T-helper 17 cell (primary cell): ENCODE results near the gene SLC24A3. TPM values are rescaled to one million over a fixed set of nuclear protein-coding genes. Genes with fewer than 3 reads are reported as not detected.

Source experiments
- ATAC-seq: fragments of 150-1000 bp; cut with Tn5 transposase; 2 replicates; pipeline ENCODE4 v1.10.0; 2021; ENCODE audit warnings: mild to moderate bottlenecking, moderate library complexity
- DNase-seq, 3 donors: peaks; one replicate each; pipeline versions ENCODE4 v3.0.0 to v3.0.0-alpha.2; 2020 to 2021
- H3K9me3 ChIP-seq: one replicate; pipeline ENCODE4 v1.7.0; 2013; ENCODE audit warnings: low read length, mild to moderate bottlenecking; ENCODE audit not compliant: control insufficient read depth, poor library complexity, severe bottlenecking
- H3K27ac Mint-ChIP-seq: one replicate; pipeline ENCODE4 v1.8.0; 2022; ENCODE audit warnings: mild to moderate bottlenecking, moderate library complexity, mixed read lengths
- H3K27me3 Mint-ChIP-seq: one replicate; pipeline ENCODE4 v1.8.0; 2022; ENCODE audit warnings: mixed read lengths
- H3K36me3 Mint-ChIP-seq: one replicate; pipeline ENCODE4 v1.8.0; 2022; ENCODE audit warnings: low read depth, mixed read lengths
- H3K4me1 Mint-ChIP-seq: one replicate; pipeline ENCODE4 v1.8.0; 2022; ENCODE audit warnings: mild to moderate bottlenecking, mixed read lengths
- H3K4me3 Mint-ChIP-seq: one replicate; pipeline ENCODE4 v1.8.0; 2022; ENCODE audit warnings: mild to moderate bottlenecking, moderate library complexity, mixed read lengths
- total RNA-seq, 4 donors: library from RNA in 2 of 4; stranded (reverse) in 2 of 4; gene quantifications; one replicate each; pipeline ENCODE4 v1.2.3 and lab custom pipeline; 2022 to 2026

Gene SLC24A3
- total RNA-seq, 2 donors from 2014 or later: 0.37 to 6.1 TPM

- ATAC-seq (no peak), DNase-seq (no peak)
- H3K9me3 ChIP-seq: no peaks in the 10 kb centered on the region
- no peak overlapping the region for H3K27ac Mint-ChIP-seq
- H3K36me3 Mint-ChIP-seq: peaks cover 4% of the 10 kb centered on the region
- no peak overlapping the region for H3K4me3 Mint-ChIP-seq
- peaks cover 51% of the 10 kb centered on the region for H3K27me3 Mint-ChIP-seq
- no peaks in the 10 kb centered on the region for H3K4me1 Mint-ChIP-seq
Observed at GRCh38 chr20:19213946-19214490, 1.6 kb downstream of the SLC24A3 start.

GRCh38 chr20:19218411-19218810, 6.0 kb downstream of the SLC24A3 start:
- Mint-ChIP-seq H3K36me3 (peaks cover 2% of the 10 kb centered on the region), H3K27me3 (peaks cover 29% of the 10 kb centered on the region), H3K27ac (no peak overlapping the region), H3K4me1 (no peaks in the 10 kb centered on the region), H3K4me3 (no peak overlapping the region)
- H3K9me3 ChIP-seq: no peaks in the 10 kb centered on the region
- no peak for ATAC-seq
- no peak for DNase-seq

DNA sequence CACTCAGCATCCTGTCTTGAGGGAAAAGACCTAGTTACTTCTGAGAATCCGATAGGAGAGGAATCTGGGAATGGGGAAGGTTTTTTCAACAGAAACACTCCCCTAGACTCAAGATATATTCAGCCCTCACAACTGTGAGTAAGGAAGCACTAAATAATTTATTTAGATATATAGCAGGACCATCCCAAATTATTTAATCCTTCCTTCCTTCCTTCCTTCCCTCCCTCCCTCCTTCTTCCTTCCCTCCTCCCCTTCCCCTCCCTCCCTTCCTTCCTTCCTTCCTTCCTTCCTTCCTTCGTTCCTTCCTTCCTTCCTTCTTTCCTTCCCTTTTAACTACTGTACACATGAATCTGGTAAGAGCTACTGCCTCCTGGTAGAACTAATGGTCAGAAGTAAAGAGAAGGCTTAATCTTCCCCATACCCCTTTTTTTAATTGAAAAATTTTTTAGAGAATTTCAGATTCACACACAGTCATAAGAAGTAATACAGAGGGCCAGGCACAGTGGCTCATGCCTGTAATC, 10.1 kb downstream of the SLC24A3 start:
- Mint-ChIP-seq H3K36me3 (no peaks in the 10 kb centered on the region), H3K27ac (no peak overlapping the region), H3K27me3 (no peaks in the 10 kb centered on the region), H3K4me1 (no peaks in the 10 kb centered on the region), H3K4me3 (no peak overlapping the region)
- ATAC-seq: no peak
- H3K9me3 ChIP-seq: no peaks in the 10 kb centered on the region
- DNase-seq: no peak

GRCh38 chr20:19223640-19224039, 11.2 kb downstream of the SLC24A3 start:
- Mint-ChIP-seq H3K4me3 (no peak overlapping the region), H3K36me3 (no peaks in the 10 kb centered on the region), H3K27ac (no peak overlapping the region), H3K4me1 (no peaks in the 10 kb centered on the region), H3K27me3 (no peaks in the 10 kb centered on the region)
- DNase-seq (no peak), ATAC-seq (no peak)
- no peaks in the 10 kb centered on the region for H3K9me3 ChIP-seq

DNA sequence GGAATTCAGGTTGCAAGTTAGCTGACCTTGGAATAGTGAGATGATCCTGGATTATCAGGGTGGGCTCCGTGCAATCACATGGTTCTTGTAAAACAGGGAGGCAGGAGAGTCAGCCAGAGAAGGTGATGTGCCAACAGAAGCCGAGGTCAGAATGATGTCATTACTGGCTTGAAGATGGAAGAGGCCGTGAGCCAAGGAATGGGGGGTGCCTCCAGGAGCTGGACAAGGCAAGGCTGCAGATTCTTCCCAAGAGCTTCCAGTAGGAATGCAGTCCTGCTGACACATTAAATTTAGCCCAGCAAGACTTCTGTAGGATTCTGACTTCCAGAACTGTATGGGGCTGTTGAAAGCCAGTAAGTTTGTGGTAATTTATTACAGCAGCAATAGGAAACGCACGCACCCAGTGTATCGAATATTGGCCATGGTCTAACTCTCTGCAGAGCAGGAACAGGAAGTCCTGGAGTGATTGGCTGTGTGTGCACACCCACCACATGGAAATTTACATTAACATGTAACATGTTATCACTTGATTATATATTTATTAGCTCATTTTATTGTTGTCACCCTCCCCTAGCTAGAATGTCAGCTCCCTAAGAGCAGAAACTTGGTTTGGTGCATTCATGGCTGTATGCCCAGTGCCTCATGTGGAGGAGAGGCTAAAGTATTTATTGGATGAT, 19.1 kb downstream of the SLC24A3 start:
- peaks cover 9% of the 10 kb centered on the region for H3K27me3 Mint-ChIP-seq
- H3K4me1 Mint-ChIP-seq: no peaks in the 10 kb centered on the region
- H3K9me3 ChIP-seq: no peaks in the 10 kb centered on the region
- ATAC-seq (no peak), DNase-seq (no peak)
- peaks cover 2% of the 10 kb centered on the region for H3K36me3 Mint-ChIP-seq
- no peak overlapping the region for H3K27ac Mint-ChIP-seq
- no peak overlapping the region for H3K4me3 Mint-ChIP-seq

DNA sequence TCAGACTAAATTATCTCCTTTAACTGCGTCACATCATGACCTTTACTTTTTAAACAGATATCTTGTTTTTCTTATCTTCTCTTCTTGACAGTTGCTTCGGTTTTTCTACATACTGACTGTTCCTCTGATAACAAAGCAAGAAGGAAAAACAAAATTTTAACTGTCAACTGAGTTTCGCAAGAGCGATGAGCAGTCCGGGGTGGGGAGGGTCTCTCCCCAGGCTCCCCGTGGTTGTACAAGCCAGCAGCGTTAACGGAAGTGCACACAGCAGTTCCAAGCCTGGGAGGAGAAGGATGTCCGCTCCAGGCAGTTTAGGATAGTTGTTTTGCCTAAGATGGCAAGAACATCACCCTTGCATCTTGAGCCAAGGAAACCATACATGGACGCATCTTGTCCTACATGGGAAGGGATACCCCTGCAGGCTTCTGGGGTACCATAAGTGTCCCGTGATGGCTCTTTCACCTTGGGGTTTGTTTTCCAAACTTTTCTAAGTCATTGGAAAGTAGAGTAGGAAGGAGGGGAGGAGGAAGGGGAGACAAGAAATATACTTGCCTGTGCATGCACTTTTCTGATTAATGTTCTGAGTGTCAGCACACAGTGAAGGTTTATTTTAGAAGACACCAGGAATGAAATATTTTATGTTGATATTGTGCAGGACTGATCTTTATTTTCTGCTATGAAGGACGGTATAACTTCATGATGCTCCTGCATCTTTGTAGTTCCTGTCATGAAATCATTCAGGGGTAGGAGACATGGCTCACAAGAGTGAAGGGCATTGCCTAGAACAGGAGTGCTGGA, 20.8 kb downstream of the SLC24A3 start:
- no peaks in the 10 kb centered on the region for H3K9me3 ChIP-seq
- peaks cover 10% of the 10 kb centered on the region for H3K27me3 Mint-ChIP-seq
- no peak overlapping the region for H3K27ac Mint-ChIP-seq
- ATAC-seq (no peak), DNase-seq (no peak)
- H3K36me3 Mint-ChIP-seq: peaks cover 2% of the 10 kb centered on the region
- H3K4me1 Mint-ChIP-seq: no peaks in the 10 kb centered on the region
- H3K4me3 Mint-ChIP-seq: no peak overlapping the region

DNA sequence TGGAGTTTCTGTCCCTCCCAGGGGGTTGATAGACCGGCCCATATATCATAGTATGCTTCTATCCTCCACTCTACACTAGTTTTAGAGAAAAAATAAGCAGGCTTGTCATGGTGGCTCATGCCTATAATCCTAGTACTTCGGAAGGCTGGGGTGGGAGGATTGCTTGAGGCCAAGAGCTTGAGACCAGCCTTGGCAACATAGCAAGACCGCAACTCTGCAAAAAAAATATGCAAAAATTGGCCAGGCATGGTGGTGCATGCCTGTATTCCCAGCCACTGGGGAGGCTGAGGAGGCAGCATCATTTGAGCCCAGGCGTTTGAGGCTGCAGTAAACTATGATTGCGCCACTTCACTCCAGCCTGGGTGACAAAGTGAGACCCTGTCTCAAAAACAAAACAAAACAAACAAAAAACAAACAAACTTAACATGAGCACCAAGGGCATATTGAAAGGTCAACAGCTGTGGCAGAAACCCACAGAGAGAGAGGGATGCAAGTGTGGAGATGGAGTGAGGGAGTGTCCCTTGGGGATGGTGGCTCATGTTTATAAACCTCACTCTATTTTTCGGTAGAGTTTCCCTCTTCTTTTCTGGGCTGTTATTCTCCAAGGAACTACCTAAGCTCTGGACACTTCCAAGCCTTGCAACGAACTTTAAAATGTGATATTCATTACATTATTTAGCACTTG, 24.1 kb downstream of the SLC24A3 start:
- no peaks in the 10 kb centered on the region for H3K4me1 Mint-ChIP-seq
- no peak overlapping the region for H3K27ac Mint-ChIP-seq
- no peaks in the 10 kb centered on the region for H3K9me3 ChIP-seq
- H3K4me3 Mint-ChIP-seq: no peak overlapping the region
- DNase-seq: no peak
- H3K27me3 Mint-ChIP-seq: peaks cover 14% of the 10 kb centered on the region
- H3K36me3 Mint-ChIP-seq: no peaks in the 10 kb centered on the region
- no peak for ATAC-seq

GRCh38 chr20:19241440-19241839, 29.0 kb downstream of the SLC24A3 start:
- ATAC-seq: no peak
- H3K27me3 Mint-ChIP-seq: peaks cover 11% of the 10 kb centered on the region
- no peak overlapping the region for H3K27ac Mint-ChIP-seq
- H3K4me3 Mint-ChIP-seq: no peak overlapping the region
- H3K4me1 Mint-ChIP-seq: no peaks in the 10 kb centered on the region
- DNase-seq: no peak
- no peaks in the 10 kb centered on the region for H3K9me3 ChIP-seq
- H3K36me3 Mint-ChIP-seq: no peaks in the 10 kb centered on the region

DNA sequence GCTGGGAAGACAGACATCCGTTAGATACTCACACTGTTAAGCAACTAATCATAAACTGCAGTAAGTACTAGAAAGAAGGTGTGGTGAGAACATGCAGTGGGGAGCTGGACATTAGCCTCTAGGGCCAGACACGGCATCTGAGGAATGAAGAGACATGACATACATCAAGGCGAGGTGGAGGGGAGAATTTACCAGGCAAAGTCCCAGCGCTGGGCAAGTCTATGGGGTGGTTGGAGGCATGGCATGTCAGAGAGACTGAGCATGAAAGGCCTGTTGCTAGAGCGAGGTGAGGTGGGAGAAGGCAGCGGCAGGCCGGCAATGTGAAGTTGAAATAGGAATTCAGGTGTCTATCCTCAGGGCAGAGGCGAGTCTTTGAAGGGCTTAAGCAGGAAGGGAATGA, 31.8 kb downstream of the SLC24A3 start:
- Mint-ChIP-seq H3K4me3 (no peak overlapping the region), H3K27me3 (peaks cover 9% of the 10 kb centered on the region), H3K36me3 (no peaks in the 10 kb centered on the region), H3K27ac (no peak overlapping the region), H3K4me1 (no peaks in the 10 kb centered on the region)
- H3K9me3 ChIP-seq: no peaks in the 10 kb centered on the region
- no peak for ATAC-seq
- no peak for DNase-seq

- no peaks in the 10 kb centered on the region for H3K36me3 Mint-ChIP-seq
- no peak for DNase-seq
- no peak for ATAC-seq
- no peaks in the 10 kb centered on the region for H3K9me3 ChIP-seq
- H3K4me3 Mint-ChIP-seq: no peak overlapping the region
- peaks cover 4% of the 10 kb centered on the region for H3K27me3 Mint-ChIP-seq
- H3K4me1 Mint-ChIP-seq: no peaks in the 10 kb centered on the region
- no peak overlapping the region for H3K27ac Mint-ChIP-seq
Observed at GRCh38 chr20:19249106-19249879, 36.9 kb downstream of the SLC24A3 start.

DNA sequence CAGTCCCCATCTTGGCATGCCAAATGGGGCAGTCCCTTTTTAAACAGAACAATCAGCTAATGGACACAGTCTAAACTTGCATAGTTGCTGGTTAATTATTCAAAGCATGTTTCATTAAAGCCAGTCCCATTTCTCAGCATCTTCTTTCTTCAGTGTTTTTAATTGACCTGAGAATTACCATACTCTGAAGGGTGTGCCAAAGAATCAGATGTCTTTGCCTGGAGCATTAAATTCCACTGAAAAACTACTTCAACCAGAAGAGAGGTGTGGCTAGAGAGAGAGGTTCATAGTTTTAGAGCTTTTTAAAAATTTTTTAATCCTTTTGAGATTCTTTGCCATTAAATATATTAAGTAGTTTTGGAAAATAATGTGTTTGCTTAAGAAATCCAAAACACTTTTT, 37.9 kb downstream of the SLC24A3 start:
- Mint-ChIP-seq H3K27ac (no peak overlapping the region), H3K36me3 (no peaks in the 10 kb centered on the region), H3K27me3 (peaks cover 4% of the 10 kb centered on the region), H3K4me3 (no peak overlapping the region), H3K4me1 (no peaks in the 10 kb centered on the region)
- H3K9me3 ChIP-seq: no peaks in the 10 kb centered on the region
- ATAC-seq (no peak), DNase-seq (no peak)

GRCh38 chr20:19251506-19251905, 39.1 kb downstream of the SLC24A3 start:
- Mint-ChIP-seq H3K36me3 (no peaks in the 10 kb centered on the region), H3K4me1 (no peaks in the 10 kb centered on the region), H3K27ac (no peak overlapping the region), H3K4me3 (no peak overlapping the region), H3K27me3 (peaks cover 4% of the 10 kb centered on the region)
- no peaks in the 10 kb centered on the region for H3K9me3 ChIP-seq
- no peak for ATAC-seq
- no peak for DNase-seq
